ENCODE data around the gene HSD17B3.

- TF ChIP-seq CTCF (IDR thresholded peaks at IDR 0.05), result no peak
- TF ChIP-seq POLR2A (IDR thresholded peaks at IDR 0.05), result no peak
These were observed 36.3 kb upstream of the HSD17B3 start for GRCh38 chr9:96338299-96338698.

All from uterus (tissue), 2 donors.